HG03025 (cell line): ENCODE measurements around the gene SNX32.
A peak's percentile ranks its signal among the peaks of the same experiment; 100 is the strongest.

Experiments used
- ATAC-seq: cut with Tn5 transposase; IDR thresholded peaks from one replicate; pipeline ENCODE4 v1.9.1; 2021; ENCODE audit warnings: mild to moderate bottlenecking, moderate library complexity; ENCODE audit not compliant: unreplicated experiment, low FRiP score

SNX32 gene

DNA sequence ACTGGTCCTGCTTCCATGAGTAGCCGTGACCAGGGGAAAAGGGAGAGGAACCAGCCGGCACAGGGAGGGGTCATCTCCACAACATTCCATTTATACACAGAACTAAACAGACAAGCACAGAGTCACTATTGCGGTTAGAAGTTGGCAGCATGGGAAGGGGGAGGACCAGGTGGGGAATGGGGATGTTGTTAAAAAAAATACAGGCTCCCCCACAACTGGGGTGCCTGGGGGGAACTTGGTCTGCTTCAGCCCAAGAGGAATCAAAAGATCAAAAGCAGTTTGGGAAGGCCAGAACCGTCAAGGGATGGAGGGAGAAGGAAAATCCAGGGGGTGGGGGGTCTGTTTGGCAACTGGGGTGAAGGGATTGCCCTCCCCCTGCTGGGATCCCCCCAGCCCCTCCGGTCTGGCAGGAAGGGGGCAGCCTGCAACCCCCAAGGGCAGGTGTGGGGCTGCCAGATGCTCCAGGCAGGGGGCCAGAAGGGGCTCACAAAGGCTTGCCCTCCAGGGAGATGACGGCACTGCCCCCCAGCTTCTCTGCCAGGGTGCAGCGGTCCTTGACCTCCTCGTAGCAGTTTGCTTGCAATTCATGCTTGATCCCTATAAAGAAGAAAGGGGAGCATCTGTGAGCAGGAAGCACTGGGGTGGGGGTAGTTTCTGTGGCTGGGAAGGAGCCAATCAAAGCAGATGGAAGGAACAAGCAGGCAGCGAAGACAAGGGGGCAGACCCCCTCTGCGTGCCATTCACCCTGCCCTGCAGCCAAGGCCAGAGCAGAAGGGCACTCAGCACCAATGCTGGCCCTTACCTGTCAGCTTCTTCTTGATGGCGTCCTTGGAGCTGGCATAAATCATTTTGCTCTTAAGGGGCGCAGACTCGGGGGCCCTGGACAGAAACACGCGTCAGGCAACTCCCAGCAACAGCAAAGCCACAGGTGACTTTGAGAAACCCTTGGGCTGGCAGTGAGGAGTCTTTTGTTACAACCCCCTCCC is 21.4 kb downstream of the SNX32 start:
- no peak for ATAC-seq

DNA sequence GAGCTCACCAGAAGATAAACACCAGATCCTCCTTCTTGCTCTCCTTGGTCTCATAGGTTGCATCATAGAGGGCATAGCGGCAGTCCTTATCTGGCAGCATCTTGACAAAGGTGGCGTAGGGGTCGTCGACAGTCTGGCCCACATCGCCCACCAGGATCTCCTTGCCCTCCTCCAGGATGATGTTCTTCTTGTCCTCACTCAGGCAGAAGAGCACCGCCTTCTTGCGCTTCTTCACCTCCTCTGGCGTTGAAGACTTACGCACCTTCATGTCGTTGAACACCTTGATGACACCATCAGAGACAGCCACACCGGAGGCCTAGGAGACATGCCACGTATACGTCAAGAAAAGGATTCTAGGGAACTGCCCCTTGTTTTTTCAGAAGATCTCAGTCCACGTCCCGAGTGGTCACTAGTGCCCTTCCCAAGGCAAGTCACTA is 22.2 kb downstream of the SNX32 start:
- no peak for ATAC-seq

DNA sequence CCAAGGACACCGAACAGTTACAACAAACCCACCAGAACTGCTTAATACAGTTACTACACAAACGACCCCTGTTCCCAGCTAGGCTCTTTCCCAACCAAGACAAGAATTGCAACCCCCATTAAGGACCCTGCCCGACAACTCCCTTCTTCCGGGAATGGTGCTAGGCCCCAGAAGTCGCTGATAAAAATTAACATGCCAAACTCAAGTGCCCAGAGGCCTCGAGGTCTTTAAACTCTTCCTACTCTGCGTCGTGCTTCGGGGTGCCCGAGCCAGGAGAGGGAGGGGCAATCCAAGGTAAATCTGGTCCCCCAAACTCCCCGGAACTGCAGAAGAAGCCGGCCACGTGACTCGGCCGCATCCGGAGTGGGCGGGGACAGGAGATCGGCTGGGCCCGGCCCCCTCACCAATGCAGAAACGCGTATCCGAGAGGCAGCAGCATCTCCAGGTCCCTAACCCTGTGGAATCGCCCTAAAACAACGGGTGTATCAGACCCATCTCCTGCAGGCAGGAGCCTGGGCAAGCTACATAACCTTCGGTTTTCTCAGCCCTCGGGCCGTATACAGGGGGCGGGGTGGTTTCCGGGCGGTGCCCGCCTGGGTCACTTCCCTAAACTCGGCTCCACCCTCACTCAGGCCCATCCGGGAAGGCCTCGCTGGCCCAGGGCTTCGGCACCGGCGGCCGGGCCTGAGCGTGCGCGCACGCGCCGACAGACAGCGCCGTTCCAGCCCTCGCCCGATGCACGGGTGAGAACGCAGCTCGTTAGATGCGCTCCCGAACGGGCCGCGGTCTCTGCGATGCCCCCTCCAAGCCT is 23.1 kb downstream of the SNX32 start:
- ATAC-seq: peak; percentile 30

DNA sequence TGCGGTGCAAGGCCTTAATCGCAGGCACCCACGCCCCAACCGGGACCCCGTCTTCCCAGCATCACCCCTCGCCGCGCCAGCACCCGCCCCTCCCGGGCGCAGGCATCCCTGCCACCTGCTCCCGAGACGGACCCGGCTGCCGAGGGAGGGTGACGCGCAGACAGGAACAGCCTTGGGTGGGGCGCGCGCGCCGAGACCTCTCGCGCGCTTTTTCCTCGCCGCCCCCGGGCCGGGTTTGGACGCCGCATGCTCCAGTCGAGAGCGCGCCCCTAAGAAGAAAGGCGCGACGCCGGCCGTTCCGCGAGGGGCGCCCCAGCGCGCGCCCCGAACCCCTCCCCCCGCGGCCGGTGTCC is 23.7 kb downstream of the SNX32 start:
- peak; percentile 1 for ATAC-seq

DNA sequence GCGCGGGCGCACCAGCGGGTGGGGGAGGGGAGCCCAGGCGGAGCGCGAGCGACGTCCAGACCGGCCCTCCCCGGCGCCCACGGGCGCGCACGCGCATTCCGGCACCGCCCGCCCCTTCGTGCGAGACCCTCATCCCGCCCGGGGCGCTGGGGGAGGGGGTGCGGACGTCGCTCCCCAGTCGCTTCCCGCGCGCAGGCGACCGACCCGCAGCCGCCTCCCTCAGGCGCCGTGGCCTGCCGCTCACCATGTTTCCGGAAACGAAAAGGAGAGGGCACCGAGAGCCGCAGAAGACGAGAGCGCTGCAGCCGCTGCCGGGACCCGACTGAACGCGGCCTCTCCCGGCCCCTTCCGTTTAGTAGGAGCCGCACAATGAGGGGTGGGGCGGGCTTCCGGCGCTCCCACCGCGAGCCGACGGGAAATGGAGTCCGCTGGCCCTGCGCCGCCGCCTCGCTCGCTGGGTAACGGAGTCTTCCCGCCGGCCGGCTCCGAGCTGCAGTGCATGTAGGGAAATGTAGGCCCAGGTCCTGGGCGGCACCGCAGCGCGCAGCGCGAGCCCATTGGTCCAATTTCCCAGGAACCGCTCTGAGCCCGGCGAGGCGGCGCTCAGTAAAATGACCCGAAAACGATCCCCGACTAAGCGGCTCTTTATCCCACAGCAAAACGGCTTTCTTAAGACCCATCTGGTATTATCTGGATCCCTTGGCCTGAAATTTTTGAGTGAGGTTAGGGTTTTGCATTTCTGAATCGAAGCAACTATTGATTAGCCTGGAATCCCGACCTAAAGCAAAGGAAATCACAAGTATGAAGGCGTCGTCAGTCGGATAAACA is 24.3 kb downstream of the SNX32 start, which contains the start of gene CFL1:
Gene CFL1, minus strand, starts transcription at position 328 of the 828 bp plus-strand sequence. Its CDS starts 81 bp downstream, at position 247.
- peak; percentile 44 for ATAC-seq

DNA sequence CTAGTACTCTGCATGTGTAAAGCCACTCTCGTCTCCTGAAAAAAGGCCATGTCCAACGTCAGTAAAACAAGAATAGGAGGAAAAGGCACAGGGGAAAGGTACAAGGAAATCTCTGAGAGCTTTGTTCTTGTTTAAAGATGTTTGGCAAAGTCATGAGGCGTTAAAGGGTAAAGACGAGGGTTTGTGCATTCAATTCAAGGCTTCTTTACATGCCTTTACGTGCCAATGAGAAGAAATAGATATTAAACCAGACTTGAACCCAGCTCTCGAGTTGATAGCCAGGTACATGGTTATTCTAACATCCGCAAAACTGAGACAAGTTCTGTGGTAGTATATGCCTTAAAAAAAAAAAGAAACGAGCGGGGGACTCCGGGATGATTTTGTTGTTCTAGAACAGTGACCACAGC is 24.9 kb downstream of the SNX32 start:
- ATAC-seq: no peak

DNA sequence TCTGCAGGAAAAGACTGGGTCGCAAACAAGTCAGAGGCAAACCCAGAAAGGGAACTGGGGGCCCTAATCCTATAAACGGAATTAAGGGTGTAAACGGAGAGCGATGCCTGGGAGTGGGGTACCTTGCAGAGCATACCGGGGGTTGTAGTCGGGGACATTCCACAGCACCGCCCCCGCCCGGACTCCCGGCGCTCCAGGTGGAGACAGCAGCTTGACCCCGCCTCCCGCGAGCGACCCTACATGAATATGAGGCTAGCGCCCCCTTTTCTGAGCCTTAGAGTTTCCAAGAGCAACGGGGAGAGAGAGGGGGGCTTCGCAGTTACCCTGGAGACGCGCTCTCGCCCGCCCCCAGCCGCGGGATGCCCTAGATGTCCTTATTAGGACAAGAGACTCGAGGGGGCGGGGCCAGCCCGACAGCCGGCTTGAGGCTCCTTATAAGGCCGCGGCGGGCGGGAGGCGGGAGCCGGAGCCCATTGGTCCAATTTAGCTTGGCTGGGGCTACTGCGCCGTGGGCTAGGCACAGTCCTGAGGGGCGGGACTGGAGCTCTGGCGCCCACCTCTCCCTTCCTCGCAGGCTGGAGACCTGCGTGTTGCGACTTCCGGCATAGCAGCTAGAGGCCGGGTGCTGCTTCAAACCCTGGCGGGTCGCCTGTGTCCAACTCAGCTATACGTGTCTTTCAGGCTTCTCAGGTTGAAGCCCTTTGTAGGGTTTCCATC is 25.5 kb downstream of the SNX32 start:
- ATAC-seq: peak; percentile 36

DNA sequence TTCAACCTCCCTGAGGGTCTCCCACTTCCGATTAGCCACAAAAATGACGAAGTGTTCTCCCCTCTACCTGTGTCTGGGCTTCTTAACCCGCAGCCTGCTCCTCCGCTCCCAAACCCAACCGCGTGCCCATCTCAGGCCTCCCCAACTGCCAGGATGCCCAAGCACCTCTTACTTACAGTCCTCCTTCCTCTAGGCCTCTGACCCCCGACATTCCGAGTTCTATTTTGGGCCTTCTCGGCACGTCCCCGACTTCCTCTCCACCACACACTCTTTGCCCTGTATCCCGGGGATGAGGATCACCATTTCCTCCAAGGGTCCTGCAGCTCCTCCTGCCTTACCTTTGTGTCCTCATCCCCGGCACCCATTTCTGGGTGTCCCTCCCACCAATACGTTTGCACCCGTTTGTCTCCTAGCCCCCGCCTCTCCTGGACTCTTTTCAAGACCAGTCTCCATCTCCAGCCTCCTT is 26.1 kb downstream of the SNX32 start:
- no peak for ATAC-seq

DNA sequence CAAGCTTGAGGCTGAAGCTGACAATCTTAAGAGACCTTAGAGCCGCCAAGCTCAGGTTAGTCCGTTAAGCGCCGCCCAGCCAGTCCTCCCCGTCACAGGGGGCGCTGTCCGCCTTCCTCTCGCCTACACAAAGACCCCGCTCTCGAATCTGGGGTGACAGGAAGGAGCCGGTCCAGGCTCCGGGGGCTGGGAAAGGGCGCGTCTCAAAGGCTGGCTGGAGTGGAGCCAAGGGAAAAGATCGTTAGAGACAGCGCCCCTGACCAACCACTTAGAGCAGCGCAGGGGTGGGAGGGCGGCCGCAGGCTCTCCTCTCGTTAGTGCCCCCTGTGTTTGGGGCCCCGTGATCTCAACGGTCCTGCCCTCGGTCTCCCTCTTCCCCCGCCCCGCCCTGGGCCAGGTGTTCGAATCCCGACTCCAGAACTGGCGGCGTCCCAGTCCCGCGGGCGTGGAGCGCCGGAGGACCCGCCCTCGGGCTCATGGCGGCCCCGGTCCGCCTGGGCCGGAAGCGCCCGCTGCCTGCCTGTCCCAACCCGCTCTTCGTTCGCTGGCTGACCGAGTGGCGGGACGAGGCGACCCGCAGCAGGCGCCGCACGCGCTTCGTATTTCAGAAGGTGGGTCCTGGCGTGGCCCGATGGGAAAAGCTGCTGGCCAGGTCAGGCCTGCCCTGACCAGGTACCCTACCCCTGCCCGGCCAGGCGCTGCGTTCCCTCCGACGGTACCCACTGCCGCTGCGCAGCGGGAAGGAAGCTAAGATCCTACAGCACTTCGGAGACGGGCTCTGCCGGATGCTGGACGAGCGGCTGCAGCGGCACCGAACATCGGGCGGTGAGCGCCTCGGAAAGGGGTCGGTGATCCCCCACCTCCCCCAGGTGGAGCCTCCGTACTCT is 26.8 kb downstream of the SNX32 start, which contains the start of gene MUS81:
Gene MUS81, plus strand, starts transcription at position 156 of the 887 bp plus-strand sequence. Its CDS starts 321 bp downstream, at position 477.
- ATAC-seq: peak; percentile 26

DNA sequence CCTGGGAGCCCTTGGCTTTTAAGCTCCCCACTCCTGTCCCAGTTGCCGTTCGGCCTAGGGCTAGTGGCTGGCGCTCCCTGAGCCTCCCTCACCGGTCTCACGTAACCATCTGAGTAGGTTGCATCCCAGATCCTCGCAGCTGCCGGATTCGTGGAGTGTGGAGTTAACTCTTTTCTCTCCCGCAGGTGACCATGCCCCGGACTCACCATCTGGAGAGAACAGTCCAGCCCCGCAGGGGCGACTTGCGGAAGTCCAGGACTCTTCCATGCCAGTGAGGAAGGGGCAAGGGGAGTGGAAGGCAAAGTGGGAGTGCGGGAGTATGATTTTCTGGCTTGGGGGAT is 27.4 kb downstream of the SNX32 start:
- no peak for ATAC-seq

DNA sequence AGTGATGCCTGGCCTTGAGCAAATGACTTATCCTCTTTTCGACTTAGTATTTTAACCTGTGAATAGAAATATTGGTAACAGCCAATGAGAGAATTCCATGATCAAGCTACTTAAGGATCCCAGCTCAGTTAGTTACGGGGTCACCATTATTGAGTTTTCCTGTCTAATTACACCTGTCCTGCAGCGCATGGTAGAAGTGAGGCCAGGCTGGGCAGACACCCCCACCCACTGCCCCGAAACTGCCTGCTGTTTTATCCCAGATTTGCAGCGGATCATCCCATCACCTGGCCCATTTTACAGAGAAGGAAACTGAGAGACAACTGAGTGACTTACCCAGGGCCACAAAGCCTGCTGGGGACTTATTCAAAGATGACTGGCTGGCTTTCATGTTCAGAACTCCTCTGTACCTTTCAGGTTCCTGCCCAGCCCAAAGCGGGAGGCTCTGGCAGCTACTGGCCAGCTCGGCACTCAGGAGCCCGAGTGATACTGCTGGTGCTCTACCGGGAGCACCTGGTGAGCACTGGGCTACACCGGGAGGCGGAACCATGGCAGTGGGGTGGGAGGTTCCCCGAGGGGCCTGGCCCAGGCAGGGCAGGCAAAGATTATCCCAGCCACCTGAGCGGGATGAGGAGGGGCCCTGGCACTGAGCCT is 27.9 kb downstream of the SNX32 start:
- no peak for ATAC-seq

DNA sequence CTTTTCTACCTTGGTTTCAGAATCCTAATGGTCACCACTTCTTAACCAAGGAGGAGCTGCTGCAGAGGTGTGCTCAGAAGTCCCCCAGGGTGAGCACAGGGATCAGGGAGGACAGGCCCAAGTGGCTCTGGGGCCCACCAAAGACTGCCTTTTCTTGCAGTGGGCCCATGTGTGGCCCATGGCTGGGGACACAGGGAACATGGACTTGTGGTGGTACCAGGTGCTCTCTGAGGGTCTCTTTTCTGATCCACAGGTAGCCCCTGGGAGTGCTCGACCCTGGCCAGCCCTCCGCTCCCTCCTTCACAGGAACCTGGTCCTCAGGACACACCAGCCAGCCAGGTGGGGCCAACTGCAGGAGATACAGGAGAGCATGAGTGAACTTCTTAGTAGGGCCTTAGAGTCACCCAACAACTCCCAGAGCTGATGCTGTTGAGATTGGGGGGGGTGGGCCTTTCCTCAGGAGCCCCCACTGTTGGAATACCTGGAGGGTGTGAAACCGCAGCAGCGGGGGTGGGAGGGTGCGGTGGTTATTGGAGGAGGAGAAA is 28.5 kb downstream of the SNX32 start:
- ATAC-seq: no peak

DNA sequence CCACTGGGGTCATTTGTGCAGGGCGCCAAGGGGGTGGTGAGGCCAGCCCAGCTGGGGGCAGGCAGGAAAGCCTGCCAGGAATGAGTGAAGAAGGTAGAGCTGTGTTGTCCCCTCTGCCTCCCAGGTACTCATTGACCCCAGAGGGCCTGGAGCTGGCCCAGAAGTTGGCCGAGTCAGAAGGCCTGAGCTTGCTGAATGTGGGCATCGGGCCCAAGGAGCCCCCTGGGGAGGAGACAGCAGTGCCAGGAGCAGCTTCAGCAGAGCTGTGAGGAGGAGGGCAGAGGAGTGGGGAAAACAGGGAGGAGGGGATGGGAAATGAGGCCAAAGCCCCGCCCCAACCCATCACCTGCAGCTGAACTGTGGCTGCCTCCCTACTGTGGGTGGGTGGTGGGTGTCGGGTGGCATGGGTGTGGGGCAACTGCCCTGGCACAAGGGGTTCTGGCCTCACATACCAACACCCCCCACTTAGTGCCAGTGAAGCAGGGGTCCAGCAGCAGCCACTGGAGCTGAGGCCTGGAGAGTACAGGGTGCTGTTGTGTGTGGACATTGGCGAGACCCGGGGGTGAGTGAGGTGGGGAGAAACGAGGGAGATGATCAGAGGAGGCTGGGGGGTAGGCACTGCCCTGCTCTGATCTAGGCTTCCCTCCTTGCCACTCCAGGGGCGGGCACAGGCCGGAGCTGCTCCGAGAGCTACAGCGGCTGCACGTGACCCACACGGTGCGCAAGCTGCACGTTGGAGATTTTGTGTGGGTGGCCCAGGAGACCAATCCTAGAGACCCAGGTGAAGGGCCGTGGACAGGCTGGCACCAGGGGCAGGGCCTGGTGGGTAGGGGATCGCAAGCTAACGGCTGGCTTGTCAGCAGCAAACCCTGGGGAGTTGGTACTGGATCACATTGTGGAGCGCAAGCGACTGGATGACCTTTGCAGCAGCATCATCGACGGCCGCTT is 29.5 kb downstream of the SNX32 start:
- no peak for ATAC-seq

DNA sequence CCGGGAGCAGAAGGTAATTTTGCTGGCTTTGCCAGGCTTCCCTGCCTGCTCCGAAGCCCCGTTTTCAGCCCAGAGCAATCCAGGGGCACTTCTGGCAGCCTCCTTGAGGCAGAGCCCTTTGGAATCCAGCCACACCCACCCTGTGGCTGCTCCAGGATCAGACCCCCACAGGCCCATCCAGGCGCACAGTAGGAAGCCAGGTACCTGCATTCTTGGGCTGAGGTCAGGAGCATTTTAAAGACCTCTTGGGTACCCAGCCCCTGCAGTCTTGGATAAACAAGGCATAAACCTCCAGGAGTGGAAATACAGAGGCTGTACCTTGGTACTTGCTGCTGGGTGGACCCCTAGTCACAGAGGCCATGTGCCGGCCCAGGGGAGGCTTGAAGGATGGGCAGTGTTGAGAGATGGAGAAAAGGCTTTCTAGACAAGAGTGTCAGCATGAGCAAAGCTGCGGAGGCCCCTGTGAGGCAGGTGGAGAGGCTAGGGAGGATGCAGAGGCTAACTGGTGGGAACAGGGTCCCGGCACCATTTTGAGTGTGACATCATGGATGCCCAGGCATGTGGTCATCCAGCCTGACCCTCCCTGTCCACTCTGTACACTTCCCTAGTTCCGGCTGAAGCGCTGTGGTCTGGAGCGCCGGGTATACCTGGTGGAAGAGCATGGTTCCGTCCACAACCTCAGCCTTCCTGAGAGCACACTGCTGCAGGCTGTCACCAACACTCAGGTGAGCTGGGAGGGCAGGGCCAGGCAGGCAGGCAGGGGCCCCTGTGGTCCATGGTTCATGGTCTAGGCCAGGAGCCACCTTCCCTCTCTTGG is 30.3 kb downstream of the SNX32 start:
- no peak for ATAC-seq

DNA sequence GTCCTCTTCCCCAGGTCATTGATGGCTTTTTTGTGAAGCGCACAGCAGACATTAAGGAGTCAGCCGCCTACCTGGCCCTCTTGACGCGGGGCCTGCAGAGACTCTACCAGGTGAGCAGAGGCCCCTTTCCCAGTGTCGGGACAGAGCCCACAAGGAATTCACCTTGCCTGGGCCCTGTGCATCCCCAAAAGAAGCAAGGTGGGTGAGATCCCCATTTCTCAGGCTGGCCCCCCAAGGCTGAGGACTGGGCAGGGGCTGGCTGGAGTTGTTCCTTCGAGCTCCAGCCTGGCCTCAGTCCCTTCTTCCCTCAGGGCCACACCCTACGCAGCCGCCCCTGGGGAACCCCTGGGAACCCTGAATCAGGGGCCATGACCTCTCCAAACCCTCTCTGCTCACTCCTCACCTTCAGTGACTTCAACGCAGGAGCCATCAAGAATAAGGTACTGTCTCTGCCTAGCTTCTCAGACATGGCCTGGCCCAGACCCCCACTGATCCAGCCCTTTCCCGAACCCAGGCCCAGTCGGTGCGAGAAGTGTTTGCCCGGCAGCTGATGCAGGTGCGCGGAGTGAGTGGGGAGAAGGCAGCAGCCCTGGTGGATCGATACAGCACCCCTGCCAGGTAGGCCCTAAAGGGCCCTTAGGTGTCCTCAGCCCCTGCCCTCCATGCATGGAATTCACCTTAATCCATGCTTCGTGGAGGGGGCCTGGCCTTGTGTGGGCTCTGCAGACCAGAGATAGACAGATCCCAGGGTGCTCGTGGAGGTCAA is 31.1 kb downstream of the SNX32 start:
- no peak for ATAC-seq
